OCI-LY3 (cell line): ENCODE measurements around the gene CASZ1.

Experiments used
- EZH2phosphoT487 ChIP-seq: fragments of 200-600 bp; shearing (Covaris generic); IDR thresholded peaks from 2 replicates; pipeline ENCODE4 v1.6.1; 2018; ENCODE audit warnings: antibody characterized with exemption, mixed run types, low read depth
- TF ChIP-seq, protein P1 (sequence below): fragments of 200-600, 300-600 bp; sonication (generic); IDR thresholded peaks from 2 replicates; pipeline ENCODE4 v1.5.1; 2014; ENCODE audit warnings: antibody characterized with exemption, low read length, low read depth

DNA sequence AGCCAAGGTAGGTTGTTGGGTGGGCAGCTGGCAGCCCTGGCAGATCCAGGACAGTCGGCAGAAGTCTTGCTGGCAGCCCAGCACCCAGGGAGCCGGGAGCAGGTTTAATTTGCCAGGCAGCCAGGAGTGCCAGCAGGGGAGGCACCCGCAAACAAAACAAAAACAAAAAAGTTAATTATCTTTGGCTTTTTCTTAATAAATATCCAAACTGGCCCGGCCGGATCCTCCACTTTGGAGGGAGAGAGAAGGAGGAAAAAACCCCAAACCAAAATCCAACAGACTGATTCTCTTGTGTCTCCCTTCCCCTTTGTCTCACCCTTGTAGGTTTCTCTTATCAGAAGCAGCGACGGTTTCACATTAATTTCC is 97.0 kb downstream of the CASZ1 start:
- TF ChIP-seq, protein P1, sequence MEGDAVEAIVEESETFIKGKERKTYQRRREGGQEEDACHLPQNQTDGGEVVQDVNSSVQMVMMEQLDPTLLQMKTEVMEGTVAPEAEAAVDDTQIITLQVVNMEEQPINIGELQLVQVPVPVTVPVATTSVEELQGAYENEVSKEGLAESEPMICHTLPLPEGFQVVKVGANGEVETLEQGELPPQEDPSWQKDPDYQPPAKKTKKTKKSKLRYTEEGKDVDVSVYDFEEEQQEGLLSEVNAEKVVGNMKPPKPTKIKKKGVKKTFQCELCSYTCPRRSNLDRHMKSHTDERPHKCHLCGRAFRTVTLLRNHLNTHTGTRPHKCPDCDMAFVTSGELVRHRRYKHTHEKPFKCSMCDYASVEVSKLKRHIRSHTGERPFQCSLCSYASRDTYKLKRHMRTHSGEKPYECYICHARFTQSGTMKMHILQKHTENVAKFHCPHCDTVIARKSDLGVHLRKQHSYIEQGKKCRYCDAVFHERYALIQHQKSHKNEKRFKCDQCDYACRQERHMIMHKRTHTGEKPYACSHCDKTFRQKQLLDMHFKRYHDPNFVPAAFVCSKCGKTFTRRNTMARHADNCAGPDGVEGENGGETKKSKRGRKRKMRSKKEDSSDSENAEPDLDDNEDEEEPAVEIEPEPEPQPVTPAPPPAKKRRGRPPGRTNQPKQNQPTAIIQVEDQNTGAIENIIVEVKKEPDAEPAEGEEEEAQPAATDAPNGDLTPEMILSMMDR, result no peak
- TF ChIP-seq EZH2phosphoT487, result no peak
